ENCODE measurements around the gene IQCM.

IQCM gene

GRCh38 chr4:149713031-149713430 lies 102.6 kb downstream of the IQCM start:
- DNase-seq, result no peak
- intact Hi-C loops (cut with DNase I), result no loop called here

DNA sequence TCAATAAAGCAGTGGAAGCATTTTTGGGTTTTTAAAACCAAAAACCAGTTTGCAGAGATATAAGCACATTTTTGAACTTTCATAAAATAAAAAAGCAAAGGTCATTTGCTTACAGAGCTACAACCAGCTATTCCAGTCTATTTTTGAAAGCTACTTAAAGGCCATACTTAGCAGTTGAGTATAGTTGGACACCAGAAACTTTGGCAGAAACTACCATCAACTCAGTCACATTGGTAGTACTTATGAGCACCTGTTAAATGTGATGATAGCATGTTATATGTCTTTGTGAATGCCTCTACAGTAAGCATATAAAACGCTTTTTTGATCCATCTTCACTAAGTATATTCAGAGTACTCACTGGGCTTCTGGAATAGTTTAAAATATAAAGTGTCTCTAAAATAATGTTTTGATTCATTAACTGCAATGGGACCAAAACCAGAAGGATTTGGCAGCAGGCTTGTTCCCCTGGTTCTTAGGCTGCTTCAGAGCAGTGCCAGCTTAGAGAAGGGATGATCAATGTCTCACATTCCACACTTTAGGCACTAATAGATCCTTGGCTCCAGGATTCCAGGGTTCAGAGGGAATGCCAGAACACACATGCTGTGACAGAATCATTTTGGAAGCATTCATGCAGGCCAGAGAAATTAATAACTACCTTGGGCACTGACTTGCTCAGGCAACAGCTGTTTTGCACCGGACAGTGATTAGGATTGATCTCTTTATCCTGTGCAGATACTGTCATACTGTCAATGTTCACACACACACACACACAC lies 103.9 kb downstream of the IQCM start:
- DNase-seq, result no peak
- intact Hi-C loops (cut with DNase I), result no loop called here

DNA sequence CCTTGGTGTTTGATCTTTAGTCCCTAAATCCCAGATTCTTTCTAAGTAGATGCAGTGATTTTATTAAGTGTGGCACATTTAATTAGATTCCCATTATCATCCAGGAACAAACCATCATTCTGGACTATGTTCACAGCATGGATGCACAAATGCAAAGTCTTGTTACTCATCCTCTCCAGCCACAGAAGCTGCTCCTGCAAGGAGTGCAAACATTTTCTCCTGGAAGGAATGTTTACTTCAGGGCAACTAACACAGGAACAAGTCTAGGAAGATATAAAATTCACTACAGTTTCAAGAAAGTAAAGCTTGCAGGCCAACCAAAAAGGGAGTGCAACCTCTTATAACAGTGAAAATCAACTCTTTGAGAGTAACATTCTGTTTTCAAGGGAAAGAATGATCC lies 106.0 kb downstream of the IQCM start:
- no peak for DNase-seq

DNA sequence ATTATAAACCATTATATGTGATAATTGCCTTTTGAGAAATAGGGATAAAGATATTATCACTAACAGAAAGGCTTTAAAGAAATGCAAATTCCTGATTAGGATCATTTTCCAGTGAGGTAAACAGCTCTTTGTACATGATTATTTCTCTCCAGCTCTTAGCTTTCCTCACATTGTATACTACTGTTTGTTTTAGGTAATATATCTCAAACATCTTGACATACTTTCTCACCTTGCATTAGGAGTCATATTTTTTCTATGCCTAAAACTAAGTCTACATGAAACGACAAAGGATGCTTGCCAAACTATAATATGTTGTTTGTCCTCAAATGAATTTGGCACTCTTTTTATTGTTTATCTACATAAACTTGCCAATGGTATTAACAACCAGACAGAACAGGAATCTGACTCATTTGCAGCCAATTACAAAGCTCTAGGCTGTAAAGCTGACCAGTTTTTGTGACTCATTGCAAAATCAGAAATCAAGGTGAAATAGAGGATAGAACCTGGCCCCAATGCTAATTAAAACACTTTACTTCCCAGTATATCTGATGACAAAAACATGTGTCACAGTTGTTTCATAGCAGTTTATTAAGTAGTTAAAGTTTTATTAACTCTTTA lies 107.0 kb downstream of the IQCM start:
- DNase-seq, result no peak
- intact Hi-C loops (cut with DNase I), result no loop called here

More for the DNA sequence above, 106.0 kb downstream of the IQCM start:
- intact Hi-C loops (cut with DNase I), result no loop called here

DNA sequence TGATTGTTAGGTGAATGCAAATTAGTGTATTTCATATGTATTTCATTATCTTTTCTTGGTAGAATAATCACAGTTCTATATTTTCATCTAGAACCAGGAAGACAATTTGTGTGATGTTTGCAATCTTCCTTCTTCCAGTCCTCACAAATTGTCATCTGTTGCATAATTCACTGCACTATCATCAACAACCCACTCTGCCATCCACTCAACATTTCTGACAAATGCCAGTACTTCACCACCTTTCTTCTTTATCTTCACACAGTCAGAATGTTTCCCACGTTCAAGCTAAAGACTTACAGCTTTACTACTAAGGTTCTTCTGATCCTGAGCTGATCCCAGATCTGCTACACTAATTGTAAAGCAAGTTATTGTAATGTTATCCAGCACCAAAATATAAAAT lies 107.8 kb downstream of the IQCM start:
- intact Hi-C loops (cut with DNase I), result no loop called here
- no peak for DNase-seq

GRCh38 chr4:149706942-149707341 lies 108.7 kb downstream of the IQCM start:
- intact Hi-C loops (cut with DNase I), result no loop called here
- DNase-seq, result no peak

GRCh38 chr4:149702414-149703293 lies 113.0 kb downstream of the IQCM start:
- intact Hi-C loops (cut with DNase I), result no loop called here
- no peak for DNase-seq

- intact Hi-C loops (cut with DNase I), result no loop called here
- no peak for DNase-seq
Observed at GRCh38 chr4:149701435-149702156, 114.0 kb downstream of the IQCM start.

GRCh38 chr4:149700272-149700671 lies 115.4 kb downstream of the IQCM start:
- intact Hi-C loops (cut with DNase I), result no loop called here
- DNase-seq, result no peak

DNA sequence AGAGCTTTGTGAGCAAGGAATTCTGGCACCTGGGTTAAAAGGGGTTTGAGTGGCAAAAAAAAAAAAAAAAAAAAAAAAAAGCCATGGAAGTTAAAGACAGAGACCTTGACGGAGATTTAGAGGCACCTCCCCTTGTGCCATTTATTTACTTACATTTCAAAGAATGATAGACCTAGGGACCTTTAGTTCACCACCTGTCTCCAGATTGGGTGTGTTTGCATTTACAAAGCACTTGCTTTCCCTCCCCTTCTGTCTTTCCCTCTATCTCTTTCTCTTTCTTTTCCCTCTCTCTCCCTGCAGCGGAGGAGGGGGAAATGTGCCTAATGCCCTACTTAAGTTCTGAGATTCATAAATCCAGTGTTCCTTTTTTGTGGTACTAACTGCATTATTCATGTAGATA lies 116.0 kb downstream of the IQCM start:
- intact Hi-C loops (cut with DNase I), result no loop called here
- no peak for DNase-seq

DNA sequence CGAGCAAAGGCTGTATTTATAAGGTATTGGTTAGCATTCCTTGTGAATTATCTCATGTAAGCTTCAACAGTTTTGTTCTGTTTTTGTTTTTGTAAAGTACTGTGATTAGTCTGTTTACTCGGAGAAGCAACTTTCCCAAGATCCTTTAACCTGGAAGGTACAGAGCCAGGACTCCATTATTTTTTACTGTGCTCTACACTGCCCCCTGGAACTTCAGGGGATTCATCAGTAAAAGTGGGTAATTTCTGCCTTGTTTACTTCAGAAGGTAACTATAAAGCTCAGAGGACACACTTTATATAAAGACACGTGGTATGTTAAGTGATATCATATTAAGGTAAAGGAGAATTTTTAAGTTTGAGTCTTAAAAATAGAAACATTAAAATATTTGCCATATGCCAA lies 124.9 kb downstream of the IQCM start:
- no peak for DNase-seq
- intact Hi-C loops (cut with DNase I), result no loop called here

DNA sequence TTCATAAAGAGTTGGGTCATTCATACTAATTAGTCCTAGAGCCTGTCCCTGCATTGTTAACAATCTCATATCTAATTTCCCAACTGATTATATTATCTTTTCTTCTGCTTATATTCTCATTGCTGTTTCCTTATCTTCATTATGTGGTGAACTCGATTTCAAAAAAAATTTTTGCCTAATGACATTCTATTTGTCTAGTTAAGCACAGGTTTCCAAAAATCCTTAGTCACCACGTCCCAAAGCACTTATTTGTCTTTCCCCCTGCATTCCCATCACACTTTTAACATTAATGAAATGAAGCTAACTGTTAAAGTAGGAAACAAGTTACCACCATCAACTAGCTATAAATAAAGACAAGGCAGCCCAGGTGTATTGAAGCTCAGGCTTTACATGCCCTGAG lies 131.1 kb downstream of the IQCM start:
- DNase-seq, result no peak
- intact Hi-C loops (cut with DNase I), result no loop called here

DNA sequence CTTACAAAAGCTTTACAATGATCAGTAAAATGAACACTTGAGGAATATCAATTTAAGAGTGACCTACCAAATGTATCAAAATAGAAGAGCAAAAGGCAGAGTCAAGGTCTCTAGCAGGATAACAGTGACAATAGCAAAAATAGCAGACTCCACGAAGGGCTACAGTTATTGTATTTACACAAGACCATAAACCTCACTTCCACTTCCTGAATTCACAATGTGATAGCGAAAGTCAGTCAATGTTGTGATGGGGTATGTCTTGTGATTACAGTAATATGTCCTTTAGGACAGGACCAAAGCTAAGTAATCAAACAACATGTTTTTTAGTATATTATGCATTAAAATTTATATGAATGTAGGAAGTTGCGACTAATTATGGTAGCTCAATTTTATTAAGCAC lies 139.6 kb downstream of the IQCM start:
- no peak for DNase-seq
- intact Hi-C loops (cut with DNase I), result no loop called here

DNA sequence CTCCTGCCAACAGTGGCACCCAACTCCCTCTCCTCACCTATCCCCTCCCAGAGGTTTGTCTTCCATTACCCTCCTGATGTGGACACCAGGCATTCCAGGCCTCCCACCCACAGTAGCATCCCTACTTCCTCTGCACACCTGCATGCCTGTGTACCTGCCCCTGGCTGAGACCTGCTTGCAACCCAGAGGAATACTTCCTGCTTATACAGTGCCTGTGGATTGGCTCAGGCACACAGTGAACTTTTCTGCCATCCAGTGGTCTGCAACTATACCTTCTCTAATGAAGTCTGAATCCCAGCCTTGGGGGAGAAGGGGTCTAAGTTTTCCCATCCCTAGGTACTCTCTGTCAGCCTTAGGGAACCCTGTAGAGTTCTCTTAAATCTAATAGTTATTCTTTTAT lies 169.9 kb downstream of the IQCM start:
- no peak for DNase-seq
- intact Hi-C loops (cut with DNase I), result no loop called here

GRCh38 chr4:149638073-149638472 lies 177.6 kb downstream of the IQCM start:
- intact Hi-C loops (cut with DNase I), result no loop called here
- no peak for DNase-seq

DNA sequence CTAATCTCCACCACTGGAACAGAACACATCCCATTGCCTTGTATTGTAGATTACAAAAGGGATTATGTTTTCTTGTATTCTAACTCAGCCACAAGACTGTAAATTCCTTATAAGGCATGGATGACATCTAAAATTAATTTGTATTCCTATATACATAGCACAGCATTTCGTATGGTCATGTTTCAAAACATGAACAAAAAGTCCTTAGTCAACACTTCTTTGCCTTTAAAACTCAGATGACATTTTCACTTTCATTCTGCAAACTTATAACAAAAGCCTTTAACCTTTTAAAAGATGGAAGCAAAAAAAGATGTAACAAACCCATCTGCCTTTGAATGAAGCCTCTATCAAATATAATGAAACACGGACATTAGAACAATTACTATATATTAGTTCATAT lies 181.3 kb downstream of the IQCM start:
- DNase-seq, result no peak
- intact Hi-C loops (cut with DNase I), result no loop called here

DNA sequence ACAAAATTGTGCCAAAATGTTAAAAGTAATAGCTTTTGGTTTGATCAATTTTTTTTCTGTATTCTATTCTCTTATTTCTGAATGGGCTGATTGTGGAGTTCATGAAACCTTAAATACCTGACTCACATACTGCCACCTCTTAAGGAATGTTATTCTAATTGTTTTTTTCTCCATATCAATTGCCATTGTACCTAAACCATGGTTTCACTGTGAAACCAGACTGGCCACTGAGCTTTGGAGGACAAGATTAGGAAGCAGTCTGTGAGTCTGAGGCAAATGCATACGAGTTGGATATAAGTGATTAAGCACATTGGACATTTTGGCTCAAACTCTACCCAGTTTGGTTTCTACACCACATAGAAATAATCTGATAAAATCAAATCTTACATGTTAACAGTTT lies 184.0 kb downstream of the IQCM start:
- intact Hi-C loops (cut with DNase I), result no loop called here
- no peak for DNase-seq

DNA sequence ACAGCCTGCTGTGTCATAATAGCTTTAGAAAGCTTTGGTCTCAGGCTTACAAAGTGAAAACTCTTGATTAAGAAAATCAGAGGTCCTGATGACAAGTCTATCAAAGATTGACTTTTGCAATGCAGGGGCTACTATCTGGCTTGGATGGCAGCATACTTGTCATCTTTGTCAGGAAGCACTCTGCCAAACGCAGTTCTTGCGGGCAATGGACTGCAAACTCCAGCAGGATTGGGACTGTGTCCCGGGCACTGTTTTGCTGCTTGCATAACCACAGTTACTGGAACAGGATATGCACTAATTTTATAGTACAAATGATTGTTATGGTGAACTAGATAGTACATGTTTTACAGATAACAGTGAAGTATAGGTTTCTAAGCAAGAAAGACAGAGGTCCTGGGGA lies 185.6 kb downstream of the IQCM start:
- DNase-seq, result peak in 1 of 10 donors; percentile 62
- intact Hi-C loops (cut with DNase I), result no loop called here

DNA sequence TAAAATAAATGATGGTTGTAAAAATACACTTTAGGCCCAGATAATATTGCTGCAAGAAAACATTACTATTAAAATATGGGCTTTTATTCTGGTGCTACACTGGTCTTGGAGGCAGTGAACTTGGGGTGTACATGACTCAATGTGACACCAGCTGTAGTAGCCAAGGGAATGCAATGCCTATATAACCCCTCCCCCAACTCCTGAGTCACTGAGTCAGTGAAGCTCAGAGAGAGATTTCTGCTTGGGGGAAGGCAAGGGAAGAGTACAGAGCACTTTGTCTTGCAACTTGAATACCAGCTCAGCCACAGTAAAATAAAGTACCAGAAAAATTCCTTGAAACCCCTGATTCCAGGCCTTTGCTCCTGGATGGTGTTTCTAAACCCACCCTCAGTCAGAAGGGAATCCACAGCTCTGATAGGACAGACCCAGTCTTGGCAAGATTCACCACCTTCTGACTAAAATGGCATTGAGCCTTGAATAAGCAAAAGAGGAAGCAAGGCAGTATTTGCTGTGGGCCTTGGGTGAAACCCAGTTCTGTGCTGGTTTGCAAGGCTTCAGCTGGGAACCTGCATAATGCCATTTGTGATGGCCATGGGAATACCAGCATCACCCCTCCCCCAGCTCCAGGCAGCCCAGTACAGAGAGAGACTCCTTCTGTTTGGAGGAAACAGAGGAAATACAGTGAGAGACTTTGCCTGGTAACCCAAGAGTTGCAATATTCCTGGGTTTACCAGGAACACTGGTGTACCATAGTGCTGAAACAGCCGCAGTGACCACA lies 209.9 kb downstream of the IQCM start:
- DNase-seq, result no peak
- intact Hi-C loops (cut with DNase I), result no loop called here

- no peak for DNase-seq
- intact Hi-C loops (cut with DNase I), result no loop called here
Observed at GRCh38 chr4:149604827-149605226, 210.8 kb downstream of the IQCM start.
